ENCODE measurements around the gene SLC25A31.

DNA sequence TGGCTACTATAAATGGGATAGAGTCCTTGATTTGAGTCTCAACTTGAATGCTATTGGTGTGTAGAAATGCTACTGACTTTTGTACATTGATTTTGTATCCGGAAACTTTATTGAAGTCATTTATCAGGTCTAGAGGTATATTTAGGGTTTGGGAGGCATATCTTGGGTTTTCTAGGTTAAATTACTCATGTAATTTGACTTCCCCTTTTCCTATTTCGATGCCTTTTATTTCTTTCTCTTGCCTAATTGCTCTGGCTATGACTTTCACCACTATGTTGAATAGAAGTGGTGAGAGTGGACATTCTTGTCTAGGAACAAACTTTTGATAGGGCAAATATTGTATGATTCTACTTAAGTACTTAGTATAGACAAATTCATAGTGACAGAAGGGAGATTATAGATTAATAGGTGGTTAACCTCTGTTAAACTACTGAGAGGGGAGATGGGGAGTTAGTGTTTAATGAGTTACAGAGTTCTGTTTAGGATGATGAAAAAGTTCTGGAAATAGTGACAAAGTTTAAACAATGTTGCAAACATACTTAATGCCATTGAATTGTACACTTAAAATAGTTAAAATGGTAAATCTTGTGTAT lies 29.1 kb downstream of the SLC25A31 start:
- TF ChIP-seq, protein P1, sequence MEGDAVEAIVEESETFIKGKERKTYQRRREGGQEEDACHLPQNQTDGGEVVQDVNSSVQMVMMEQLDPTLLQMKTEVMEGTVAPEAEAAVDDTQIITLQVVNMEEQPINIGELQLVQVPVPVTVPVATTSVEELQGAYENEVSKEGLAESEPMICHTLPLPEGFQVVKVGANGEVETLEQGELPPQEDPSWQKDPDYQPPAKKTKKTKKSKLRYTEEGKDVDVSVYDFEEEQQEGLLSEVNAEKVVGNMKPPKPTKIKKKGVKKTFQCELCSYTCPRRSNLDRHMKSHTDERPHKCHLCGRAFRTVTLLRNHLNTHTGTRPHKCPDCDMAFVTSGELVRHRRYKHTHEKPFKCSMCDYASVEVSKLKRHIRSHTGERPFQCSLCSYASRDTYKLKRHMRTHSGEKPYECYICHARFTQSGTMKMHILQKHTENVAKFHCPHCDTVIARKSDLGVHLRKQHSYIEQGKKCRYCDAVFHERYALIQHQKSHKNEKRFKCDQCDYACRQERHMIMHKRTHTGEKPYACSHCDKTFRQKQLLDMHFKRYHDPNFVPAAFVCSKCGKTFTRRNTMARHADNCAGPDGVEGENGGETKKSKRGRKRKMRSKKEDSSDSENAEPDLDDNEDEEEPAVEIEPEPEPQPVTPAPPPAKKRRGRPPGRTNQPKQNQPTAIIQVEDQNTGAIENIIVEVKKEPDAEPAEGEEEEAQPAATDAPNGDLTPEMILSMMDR (IDR thresholded peaks at IDR 0.05; ENCODE audit: low read depth, low read length, missing input control): no peak
- TF ChIP-seq YY1 (IDR thresholded peaks at IDR 0.05): no peak
- TF ChIP-seq GABPA (IDR thresholded peaks at IDR 0.05 in 1 of 2, conservative IDR thresholded peaks at IDR 0.05 in 1 of 2): no peak
- no peak for TF ChIP-seq RAD21 (IDR thresholded peaks at IDR 0.05)
- TF ChIP-seq TAF1 (conservative IDR thresholded peaks at IDR 0.05): no peak

Data from liver (tissue), 3 donors.